ENCODE measurements around the gene ZIC2.

Gene ZIC2

DNA sequence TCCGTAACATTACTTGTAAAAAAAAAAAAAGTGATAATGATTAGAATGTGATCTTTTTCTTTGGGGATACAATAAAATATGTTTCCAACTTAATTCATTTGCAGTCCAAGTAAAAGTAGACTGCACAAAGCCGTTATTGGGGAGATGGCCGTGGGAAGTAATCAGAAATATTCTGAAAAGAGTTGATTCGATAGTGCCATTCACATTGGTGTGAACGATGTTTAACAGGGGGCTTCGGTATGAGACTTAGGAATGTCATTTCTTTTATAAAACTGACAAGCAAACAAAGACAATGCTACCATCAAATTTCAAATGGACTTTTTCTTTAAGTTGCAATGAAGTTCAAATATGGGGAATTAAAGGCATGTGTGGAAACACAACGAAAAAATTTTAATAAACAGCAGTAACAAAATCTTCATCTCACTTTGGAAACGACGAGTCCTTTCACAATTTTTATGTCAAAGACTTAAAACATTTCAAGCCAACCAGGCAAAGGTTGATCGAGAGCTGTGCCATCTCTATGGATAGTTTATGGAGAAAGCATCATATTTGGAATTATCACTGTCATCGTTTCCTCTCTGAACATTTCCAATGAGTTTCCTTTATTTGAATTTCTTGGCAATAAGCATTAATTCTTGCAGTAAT lies 8.3 kb upstream of the ZIC2 start:
- ATAC-seq = no peak
- TF ChIP-seq ESRRG (CRISPR knock-in tag; IDR thresholded peaks at IDR 0.05) (no peak), PPARA (CRISPR knock-in tag; IDR thresholded peaks at IDR 0.05; ENCODE audit: borderline replicate concordance) (no peak), ARNTL (CRISPR knock-in tag; IDR thresholded peaks at IDR 0.05; ENCODE audit: borderline replicate concordance, low read depth) (no peak), ISL1 (CRISPR knock-in tag; IDR thresholded peaks at IDR 0.05) (no peak), ZFP3 (CRISPR knock-in tag; IDR thresholded peaks at IDR 0.05) (no peak)
- TF ChIP-seq, protein P1, sequence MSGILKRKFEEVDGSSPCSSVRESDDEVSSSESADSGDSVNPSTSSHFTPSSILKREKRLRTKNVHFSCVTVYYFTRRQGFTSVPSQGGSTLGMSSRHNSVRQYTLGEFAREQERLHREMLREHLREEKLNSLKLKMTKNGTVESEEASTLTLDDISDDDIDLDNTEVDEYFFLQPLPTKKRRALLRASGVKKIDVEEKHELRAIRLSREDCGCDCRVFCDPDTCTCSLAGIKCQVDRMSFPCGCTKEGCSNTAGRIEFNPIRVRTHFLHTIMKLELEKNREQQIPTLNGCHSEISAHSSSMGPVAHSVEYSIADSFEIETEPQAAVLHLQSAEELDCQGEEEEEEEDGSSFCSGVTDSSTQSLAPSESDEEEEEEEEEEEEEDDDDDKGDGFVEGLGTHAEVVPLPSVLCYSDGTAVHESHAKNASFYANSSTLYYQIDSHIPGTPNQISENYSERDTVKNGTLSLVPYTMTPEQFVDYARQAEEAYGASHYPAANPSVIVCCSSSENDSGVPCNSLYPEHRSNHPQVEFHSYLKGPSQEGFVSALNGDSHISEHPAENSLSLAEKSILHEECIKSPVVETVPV (CRISPR knock-in tag; IDR thresholded peaks at IDR 0.05) = no peak
- TF ChIP-seq, protein P2, sequence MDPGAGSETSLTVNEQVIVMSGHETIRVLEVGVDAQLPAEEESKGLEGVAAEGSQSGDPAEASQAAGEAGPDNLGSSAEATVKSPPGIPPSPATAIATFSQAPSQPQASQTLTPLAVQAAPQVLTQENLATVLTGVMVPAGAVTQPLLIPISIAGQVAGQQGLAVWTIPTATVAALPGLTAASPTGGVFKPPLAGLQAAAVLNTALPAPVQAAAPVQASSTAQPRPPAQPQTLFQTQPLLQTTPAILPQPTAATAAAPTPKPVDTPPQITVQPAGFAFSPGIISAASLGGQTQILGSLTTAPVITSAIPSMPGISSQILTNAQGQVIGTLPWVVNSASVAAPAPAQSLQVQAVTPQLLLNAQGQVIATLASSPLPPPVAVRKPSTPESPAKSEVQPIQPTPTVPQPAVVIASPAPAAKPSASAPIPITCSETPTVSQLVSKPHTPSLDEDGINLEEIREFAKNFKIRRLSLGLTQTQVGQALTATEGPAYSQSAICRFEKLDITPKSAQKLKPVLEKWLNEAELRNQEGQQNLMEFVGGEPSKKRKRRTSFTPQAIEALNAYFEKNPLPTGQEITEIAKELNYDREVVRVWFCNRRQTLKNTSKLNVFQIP (CRISPR knock-in tag; IDR thresholded peaks at IDR 0.05; ENCODE audit: borderline replicate concordance, low read depth) = no peak

DNA sequence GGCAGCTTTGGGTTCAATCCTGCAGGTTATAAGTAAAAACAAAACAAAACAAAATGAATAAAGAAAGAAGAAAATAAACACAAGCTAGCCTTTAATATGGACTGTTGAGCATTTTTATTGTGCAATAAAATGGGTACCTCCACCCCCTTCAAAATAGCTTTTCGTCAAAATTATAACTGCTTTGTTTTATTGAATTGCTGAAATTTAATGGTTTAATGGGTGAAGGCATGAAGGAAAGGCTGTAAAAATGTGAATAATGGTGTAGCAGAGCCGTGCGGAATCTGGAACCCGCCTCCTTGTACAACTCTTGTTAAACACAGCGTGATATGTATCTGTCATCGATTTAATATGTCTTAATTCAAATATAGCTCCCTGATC lies 7.8 kb upstream of the ZIC2 start:
- ATAC-seq = no peak
- TF ChIP-seq, protein P3, sequence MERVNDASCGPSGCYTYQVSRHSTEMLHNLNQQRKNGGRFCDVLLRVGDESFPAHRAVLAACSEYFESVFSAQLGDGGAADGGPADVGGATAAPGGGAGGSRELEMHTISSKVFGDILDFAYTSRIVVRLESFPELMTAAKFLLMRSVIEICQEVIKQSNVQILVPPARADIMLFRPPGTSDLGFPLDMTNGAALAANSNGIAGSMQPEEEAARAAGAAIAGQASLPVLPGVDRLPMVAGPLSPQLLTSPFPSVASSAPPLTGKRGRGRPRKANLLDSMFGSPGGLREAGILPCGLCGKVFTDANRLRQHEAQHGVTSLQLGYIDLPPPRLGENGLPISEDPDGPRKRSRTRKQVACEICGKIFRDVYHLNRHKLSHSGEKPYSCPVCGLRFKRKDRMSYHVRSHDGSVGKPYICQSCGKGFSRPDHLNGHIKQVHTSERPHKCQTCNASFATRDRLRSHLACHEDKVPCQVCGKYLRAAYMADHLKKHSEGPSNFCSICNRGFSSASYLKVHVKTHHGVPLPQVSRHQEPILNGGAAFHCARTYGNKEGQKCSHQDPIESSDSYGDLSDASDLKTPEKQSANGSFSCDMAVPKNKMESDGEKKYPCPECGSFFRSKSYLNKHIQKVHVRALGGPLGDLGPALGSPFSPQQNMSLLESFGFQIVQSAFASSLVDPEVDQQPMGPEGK (CRISPR knock-in tag; IDR thresholded peaks at IDR 0.05; ENCODE audit: borderline replicate concordance) = no peak
- TF ChIP-seq, protein P1 (CRISPR knock-in tag; IDR thresholded peaks at IDR 0.05) = no peak
- TF ChIP-seq ZC3H10 (CRISPR knock-in tag; IDR thresholded peaks at IDR 0.05) (no peak), PPARA (CRISPR knock-in tag; IDR thresholded peaks at IDR 0.05; ENCODE audit: borderline replicate concordance) (no peak), ZFP3 (CRISPR knock-in tag; IDR thresholded peaks at IDR 0.05) (no peak), ZNF8 (CRISPR knock-in tag; IDR thresholded peaks at IDR 0.05) (no peak), ZNF565 (CRISPR knock-in tag; conservative IDR thresholded peaks at IDR 0.05; ENCODE audit: low read depth) (no peak), SNAI2 (CRISPR knock-in tag; IDR thresholded peaks at IDR 0.05) (no peak), ARNTL (CRISPR knock-in tag; IDR thresholded peaks at IDR 0.05; ENCODE audit: borderline replicate concordance, low read depth) (no peak), ZNF70 (CRISPR knock-in tag; IDR thresholded peaks at IDR 0.05) (no peak), CSDC2 (CRISPR knock-in tag; IDR thresholded peaks at IDR 0.05) (no peak)

DNA sequence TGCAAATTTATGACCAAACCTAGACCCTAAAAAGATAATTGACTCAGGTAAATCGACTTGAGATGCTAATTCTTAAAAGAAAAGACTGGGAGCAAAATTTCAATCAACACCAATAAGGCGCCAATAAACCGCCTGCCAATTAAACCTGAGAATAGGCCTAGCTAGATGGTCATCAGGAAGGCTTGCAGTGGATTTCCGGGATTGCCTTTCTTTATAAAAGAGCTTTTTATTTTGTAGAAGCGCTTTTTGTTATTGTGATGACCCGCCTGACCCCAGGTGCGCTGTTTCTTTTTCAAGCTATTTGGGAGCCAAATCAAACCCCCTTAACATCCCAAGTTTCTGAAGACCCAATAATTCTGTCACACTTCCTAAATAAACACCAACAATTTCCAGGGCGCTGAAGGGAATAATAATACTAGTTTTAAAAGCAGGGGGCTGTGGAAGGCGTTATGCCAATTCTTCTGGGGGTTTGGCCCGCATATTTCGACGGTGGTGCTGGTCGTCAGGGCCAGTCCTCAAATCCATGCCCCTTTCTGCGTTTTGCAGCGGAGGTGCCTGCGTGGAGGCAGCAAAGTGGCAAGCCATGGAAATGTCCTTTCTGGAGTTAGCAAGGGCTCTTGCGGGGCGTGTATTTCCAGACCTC lies 7.2 kb upstream of the ZIC2 start:
- ATAC-seq = no peak
- no peak for TF ChIP-seq TOX (CRISPR knock-in tag; IDR thresholded peaks at IDR 0.05; ENCODE audit: borderline replicate concordance)
- no peak for TF ChIP-seq ZNF8 (CRISPR knock-in tag; IDR thresholded peaks at IDR 0.05)
- no peak for TF ChIP-seq ZNF70 (CRISPR knock-in tag; IDR thresholded peaks at IDR 0.05)

DNA sequence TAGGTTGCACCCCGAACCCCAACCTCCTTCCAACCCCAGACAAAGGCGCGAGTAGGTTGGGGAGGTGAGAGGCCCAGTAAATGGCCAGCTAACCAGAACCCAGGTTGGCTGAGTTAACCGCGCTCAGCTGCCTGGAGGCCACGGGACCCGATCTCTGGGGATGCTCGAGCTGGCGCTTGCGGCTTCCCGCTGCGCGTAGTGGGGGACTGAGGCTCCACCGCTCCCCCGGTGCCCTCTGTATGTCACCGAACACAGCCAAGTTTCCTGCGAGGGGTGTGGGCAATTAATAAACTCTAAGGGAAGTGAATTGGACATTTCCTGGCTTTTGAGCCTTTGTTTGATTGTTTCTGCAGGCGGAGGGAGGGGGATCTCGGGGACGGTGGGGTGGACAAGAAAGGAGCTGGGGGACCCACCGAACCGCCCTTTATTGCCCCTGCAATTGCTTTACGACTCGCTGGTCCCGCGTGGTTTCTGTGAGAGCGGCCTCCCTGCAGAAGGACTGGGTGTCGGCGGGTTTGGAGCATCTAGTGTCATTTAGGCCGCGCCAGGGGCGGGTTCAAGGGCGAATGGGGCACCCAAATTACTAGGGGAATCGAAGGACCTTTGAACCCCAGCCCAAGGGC lies 6.5 kb upstream of the ZIC2 start:
- ATAC-seq = no peak
- TF ChIP-seq, protein P2 (CRISPR knock-in tag; IDR thresholded peaks at IDR 0.05; ENCODE audit: borderline replicate concordance, low read depth) = no peak
- no peak for TF ChIP-seq ESRRG (CRISPR knock-in tag; IDR thresholded peaks at IDR 0.05)
- TF ChIP-seq ZFP30 (CRISPR knock-in tag; IDR thresholded peaks at IDR 0.05) = no peak
- TF ChIP-seq, protein P4, sequence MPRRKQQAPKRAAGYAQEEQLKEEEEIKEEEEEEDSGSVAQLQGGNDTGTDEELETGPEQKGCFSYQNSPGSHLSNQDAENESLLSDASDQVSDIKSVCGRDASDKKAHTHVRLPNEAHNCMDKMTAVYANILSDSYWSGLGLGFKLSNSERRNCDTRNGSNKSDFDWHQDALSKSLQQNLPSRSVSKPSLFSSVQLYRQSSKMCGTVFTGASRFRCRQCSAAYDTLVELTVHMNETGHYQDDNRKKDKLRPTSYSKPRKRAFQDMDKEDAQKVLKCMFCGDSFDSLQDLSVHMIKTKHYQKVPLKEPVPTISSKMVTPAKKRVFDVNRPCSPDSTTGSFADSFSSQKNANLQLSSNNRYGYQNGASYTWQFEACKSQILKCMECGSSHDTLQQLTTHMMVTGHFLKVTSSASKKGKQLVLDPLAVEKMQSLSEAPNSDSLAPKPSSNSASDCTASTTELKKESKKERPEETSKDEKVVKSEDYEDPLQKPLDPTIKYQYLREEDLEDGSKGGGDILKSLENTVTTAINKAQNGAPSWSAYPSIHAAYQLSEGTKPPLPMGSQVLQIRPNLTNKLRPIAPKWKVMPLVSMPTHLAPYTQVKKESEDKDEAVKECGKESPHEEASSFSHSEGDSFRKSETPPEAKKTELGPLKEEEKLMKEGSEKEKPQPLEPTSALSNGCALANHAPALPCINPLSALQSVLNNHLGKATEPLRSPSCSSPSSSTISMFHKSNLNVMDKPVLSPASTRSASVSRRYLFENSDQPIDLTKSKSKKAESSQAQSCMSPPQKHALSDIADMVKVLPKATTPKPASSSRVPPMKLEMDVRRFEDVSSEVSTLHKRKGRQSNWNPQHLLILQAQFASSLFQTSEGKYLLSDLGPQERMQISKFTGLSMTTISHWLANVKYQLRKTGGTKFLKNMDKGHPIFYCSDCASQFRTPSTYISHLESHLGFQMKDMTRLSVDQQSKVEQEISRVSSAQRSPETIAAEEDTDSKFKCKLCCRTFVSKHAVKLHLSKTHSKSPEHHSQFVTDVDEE (CRISPR knock-in tag; IDR thresholded peaks at IDR 0.05) = no peak
- TF ChIP-seq, protein P5, sequence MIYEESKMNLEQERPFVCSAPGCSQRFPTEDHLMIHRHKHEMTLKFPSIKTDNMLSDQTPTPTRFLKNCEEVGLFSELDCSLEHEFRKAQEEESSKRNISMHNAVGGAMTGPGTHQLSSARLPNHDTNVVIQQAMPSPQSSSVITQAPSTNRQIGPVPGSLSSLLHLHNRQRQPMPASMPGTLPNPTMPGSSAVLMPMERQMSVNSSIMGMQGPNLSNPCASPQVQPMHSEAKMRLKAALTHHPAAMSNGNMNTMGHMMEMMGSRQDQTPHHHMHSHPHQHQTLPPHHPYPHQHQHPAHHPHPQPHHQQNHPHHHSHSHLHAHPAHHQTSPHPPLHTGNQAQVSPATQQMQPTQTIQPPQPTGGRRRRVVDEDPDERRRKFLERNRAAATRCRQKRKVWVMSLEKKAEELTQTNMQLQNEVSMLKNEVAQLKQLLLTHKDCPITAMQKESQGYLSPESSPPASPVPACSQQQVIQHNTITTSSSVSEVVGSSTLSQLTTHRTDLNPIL (CRISPR knock-in tag; IDR thresholded peaks at IDR 0.05; ENCODE audit: low read depth) = no peak
- TF ChIP-seq, protein P3 (CRISPR knock-in tag; IDR thresholded peaks at IDR 0.05; ENCODE audit: borderline replicate concordance) = no peak
- TF ChIP-seq RARB (CRISPR knock-in tag; IDR thresholded peaks at IDR 0.05) = no peak
- TF ChIP-seq PPARA (CRISPR knock-in tag; IDR thresholded peaks at IDR 0.05; ENCODE audit: borderline replicate concordance) = no peak

All from SK-N-SH treated with all-trans-retinoic acid at 6 μM for 48 hours (cell line).